ENCODE measurements around the gene C10orf62. TPM values are rescaled to one million over a fixed set of nuclear protein-coding genes. Genes with fewer than 3 reads are reported as not detected.

The C10orf62 gene
- total and polyA plus RNA-seq, 2 of the 8 experiments (the other 6 are each of a cell fraction or from before 2014, with no cell fraction given), result 0.05 TPM; not detected in 1

DNA sequence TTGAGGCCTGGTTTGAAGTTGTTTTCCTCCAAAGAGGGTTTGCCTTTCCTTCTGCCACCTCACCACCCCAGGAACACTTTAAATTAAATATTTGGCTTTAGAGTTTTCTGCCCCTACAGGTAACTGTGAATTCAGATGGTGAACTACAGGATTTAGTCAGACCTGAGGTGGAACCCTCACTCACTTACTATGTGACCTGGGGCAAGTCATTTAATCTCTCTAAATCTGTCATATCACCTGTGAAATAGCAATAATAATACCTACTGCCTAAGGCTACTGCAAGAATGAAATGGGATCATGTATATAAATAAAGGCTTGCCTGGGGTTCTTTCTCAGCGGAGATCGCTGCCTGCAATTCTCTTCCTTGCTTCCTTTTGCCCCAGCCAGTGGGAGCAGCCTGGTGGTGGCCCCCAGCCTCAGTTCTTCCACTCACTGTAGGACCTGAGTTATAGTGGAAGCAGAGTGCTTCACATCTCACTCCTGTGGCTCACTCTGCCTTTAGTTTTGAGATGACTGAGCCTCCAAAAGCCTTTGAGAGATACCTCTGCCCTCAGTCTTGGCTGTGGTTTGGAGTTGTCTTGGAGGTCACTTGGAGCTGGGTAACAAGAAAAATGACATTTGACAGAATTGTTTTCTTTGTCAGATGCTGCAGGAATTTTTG, 23.1 kb upstream of the C10orf62 start:
- Histone ChIP-seq H2BK15ac (ENCODE audit: low read length) (no peak overlapping the region), H2BK5ac (ENCODE audit: low read depth, low read length) (no peak overlapping the region), H3K14ac (ENCODE audit: insufficient read length) (no peak overlapping the region), H3K79me2 (ENCODE audit: control insufficient read depth in 1 of 2, insufficient read depth in 2 of 2, low read length in 2 of 2) (no peaks in the 10 kb centered on the region), H3K9ac (replicated peaks in 1 of 4; ENCODE audit: extremely low read depth in 1 of 4, low read depth in 3 of 4, low read length in 3 of 4) (no peak overlapping the region), H4K5ac (ENCODE audit: insufficient read length, low read depth, low read length) (no peak overlapping the region), H3K23me2 (ENCODE audit: low read depth, low read length) (no peaks in the 10 kb centered on the region), H2BK120ac (replicated peaks; ENCODE audit: low read depth, low read length) (no peak overlapping the region), H3K18ac (ENCODE audit: extremely low read depth, low read length) (no peak overlapping the region; the same call in 1 of the 2 replicates), H3K79me1 (ENCODE audit: low read depth, low read length) (no peaks in the 10 kb centered on the region), H4K20me1 (replicated peaks in 1 of 2; ENCODE audit: control insufficient read depth in 1 of 2, insufficient read depth in 2 of 2, low read length in 2 of 2) (peaks cover 0 to 2% of the 10 kb centered on the region in 2 experiments), H2BK12ac (ENCODE audit: low read depth, low read length) (no peak overlapping the region), H3K36me3 (ENCODE audit: control insufficient read depth in 2 of 4, insufficient read depth in 4 of 4, low read length in 3 of 4) (peaks cover 0 to 14% (median 2%) of the 10 kb centered on the region in 4 experiments; a peak in 4 of 8 replicates), H4K8ac (ENCODE audit: extremely low read depth, insufficient read depth, low read length) (no peak overlapping the region), H2BK20ac (ENCODE audit: low read length) (no peak overlapping the region), H3K56ac (replicated peaks; ENCODE audit: insufficient read length, low read depth, low read length) (no peak overlapping the region), H3K27ac (ENCODE audit: low read depth, low read length) (no peak overlapping the region), H3K4me2 (ENCODE audit: insufficient read depth in 1 of 2, low read depth in 2 of 2, low read length in 2 of 2) (no peak overlapping the region), H3K27me3 (replicated peaks in 1 of 4; ENCODE audit: control insufficient read depth in 3 of 4, extremely low read depth in 1 of 4, insufficient read depth in 3 of 4, low read length in 3 of 4) (no peaks in the 10 kb centered on the region), H3K9me3 (ENCODE audit: insufficient read depth in 2 of 2, low read depth in 1 of 2, low read length in 1 of 2) (0 out of 4 replicates have a peak, but pooled peaks cover 0 to 3% of the 10 kb centered on the region in 2 experiments), H3K23ac (ENCODE audit: insufficient read length) (no peak overlapping the region), H4K91ac (replicated peaks; ENCODE audit: insufficient read length, low read length) (no peak overlapping the region), H2AK5ac (ENCODE audit: low read depth, low read length) (no peak overlapping the region), H3K4me3 (ENCODE audit: extremely low read depth in 1 of 4, insufficient read depth in 2 of 4, low read depth in 3 of 4, low read length in 4 of 4) (no peak overlapping the region), H3K4me1 (replicated peaks in 1 of 4; ENCODE audit: control insufficient read depth in 3 of 4, insufficient read depth in 4 of 4, low read length in 3 of 4) (no peaks in the 10 kb centered on the region; a peak in 1 of 7 replicates), H2AFZ (ENCODE audit: low read length) (no peak overlapping the region), H3K4ac (replicated peaks; ENCODE audit: insufficient read length, low read depth, low read length) (no peak overlapping the region)
- WGBS, 2 experiments (ENCODE audit: extremely low coverage in 1 of 2, insufficient coverage in 1 of 2, insufficient read length in 1 of 2, insufficient replicate concordance in 2 of 2, low coverage in 1 of 2, low lambda C conversion rate in 2 of 2, missing lambda C conversion rate in 1 of 2), result 90% methylated on average over 2 of the region's 2 CpGs; no CpG with 5 or more reads in 1 of the 2 experiments
- CTCF ChIA-PET (ENCODE audit: partially characterized antibody), result interaction anchor here (2.1 to 12.9 kb wide), 2 partner anchors 11 to 31 kb away, joined by 10 to 169 read pairs; no protein-coding TSS in a partner anchor
- TF ChIP-seq TCF12 (IDR thresholded peaks at IDR 0.05; ENCODE audit: low read depth, low read length), result no peak
- TF ChIP-seq SP2 (IDR thresholded peaks at IDR 0.05; ENCODE audit: low read length), result no peak
- TF ChIP-seq TAF7 (optimal IDR thresholded peaks at IDR 0.05; ENCODE audit: borderline replicate concordance, low read depth, low read length), result no peak
- TF ChIP-seq CEBPB (IDR thresholded peaks at IDR 0.05; ENCODE audit: low read depth, low read length), result no peak
- TF ChIP-seq, protein P1, sequence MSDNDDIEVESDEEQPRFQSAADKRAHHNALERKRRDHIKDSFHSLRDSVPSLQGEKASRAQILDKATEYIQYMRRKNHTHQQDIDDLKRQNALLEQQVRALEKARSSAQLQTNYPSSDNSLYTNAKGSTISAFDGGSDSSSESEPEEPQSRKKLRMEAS (IDR thresholded peaks at IDR 0.05), result no peak
- TF ChIP-seq EZH2 (IDR thresholded peaks at IDR 0.05; ENCODE audit: low read depth, low read length, severe bottlenecking), result no peak
- DNase-seq (ENCODE audit: low read depth in 1 of 2, low spot score in 2 of 2), result no peak
- POLR2A ChIA-PET (ENCODE audit: partially characterized antibody), result no interaction called here
- FAIRE-seq, result no peak
